Lung (tissue), 16 donors: Measurements from ENCODE around the gene ANKRD16. TPM values are rescaled to one million over a fixed set of nuclear protein-coding genes. Genes with fewer than 3 reads are reported as not detected.

ENCODE experiments used
- ATAC-seq: fragments of 200-7000 bp; cut with Tn5 transposase; one replicate; pipeline ENCODE4 v1.9.1; 2020; ENCODE audit warnings: moderate number of reproducible peaks; ENCODE audit not compliant: insufficient read depth, low FRiP score
- DNase-seq, 3 donors: peaks; one replicate each; pipeline ENCODE4 v3.0.0-alpha.2; 2013 to 2017
- H3K27ac ChIP-seq, 2 donors: one replicate each; pipeline ENCODE4 v1.5.1; 2013; ENCODE audit warnings: mild to moderate bottlenecking in 2 of 2, moderate library complexity in 2 of 2, control low read depth in 1 of 2, inconsistent platforms in 1 of 2, low read depth in 1 of 2, low read length in 1 of 2
- H3K27me3 ChIP-seq, 3 donors: one replicate each; pipeline ENCODE4 v1.5.1; 2013; ENCODE audit warnings: low read length in 2 of 3; ENCODE audit not compliant: control insufficient read depth in 3 of 3, insufficient read depth in 3 of 3
- H3K36me3 ChIP-seq, 4 donors: one replicate each; pipeline ENCODE4 v1.5.1; 2013; ENCODE audit warnings: low read length in 4 of 4, mild to moderate bottlenecking in 1 of 4, moderate library complexity in 1 of 4; ENCODE audit not compliant: control insufficient read depth in 4 of 4, insufficient read depth in 4 of 4
- H3K4me1 ChIP-seq, 5 donors: one replicate each; pipeline ENCODE4 v1.5.1; 2013; ENCODE audit warnings: low read length in 5 of 5, mild to moderate bottlenecking in 2 of 5, moderate library complexity in 1 of 5; ENCODE audit not compliant: control insufficient read depth in 5 of 5, insufficient read depth in 5 of 5
- H3K4me3 ChIP-seq: one replicate; pipeline ENCODE4 v1.5.1; 2013; ENCODE audit warnings: mild to moderate bottlenecking, control low read depth, moderate library complexity
- H3K9ac ChIP-seq, 2 donors: one replicate each; pipeline ENCODE4 v1.5.1; 2013; ENCODE audit warnings: low read length in 2 of 2, control low read depth in 1 of 2; ENCODE audit not compliant: insufficient read depth in 1 of 2
- H3K9me3 ChIP-seq, 4 donors: one replicate each; pipeline ENCODE4 v1.5.1; 2013; ENCODE audit warnings: low read length in 3 of 4, mild to moderate bottlenecking in 1 of 4, moderate library complexity in 1 of 4; ENCODE audit not compliant: control insufficient read depth in 4 of 4, insufficient read depth in 3 of 4
- WGBS, 2 donors: extraction: QIAGEN DNeasy Blood & Tissue Kit; methylation state at CpG; one replicate each; pipeline ENCODE4 v1.1.7; 2013; 5-methylcytosine and 5-hydroxymethylcytosine counted together
- long read RNA-seq, 5 donors: transcript quantifications; one replicate each; lab custom pipeline, GENCODE V29; 2026
- polyA plus RNA-seq, 2 donors: library from polyadenylated mRNA; stranded (reverse); fragments of 200-250 nt; gene quantifications; one replicate each; pipeline ENCODE4 v1.2.1, GENCODE V29; 2013
- total RNA-seq, 2 donors: library from RNA; depleted of rRNA in 1 of 2; stranded (reverse); fragments of >200 nt in 1 of 2; gene quantifications; one replicate each; pipeline ENCODE4 v1.2.1, GENCODE V29; 2014 to 2021
- TF ChIP-seq, protein P1 (sequence below): IDR thresholded peaks from 2 replicates; pipeline ENCODE4 v1.5.1; 2012; ENCODE audit warnings: mild to moderate bottlenecking; ENCODE audit errors: control extremely low read depth, extremely low read depth
- donor health status: control.
- donor health status: control.
- donor health status: Bipolar disorder and iron deficiency.
- donor health status: healthy.
- donor health status: DM: yes; HTN: yes; CAD: no.

Gene ANKRD16
- total RNA-seq = 10 to 100 TPM in 1 of 2 donors, 1 to 10 TPM in 1; 7.7 to 14.0 TPM
- polyA plus RNA-seq = 1 to 10 TPM; 4.5 to 5.0 TPM
- long read RNA-seq, donor 1, partial matches to known transcripts = 0 of 5 reads
- long read RNA-seq, donor 1, other reads (novel, unspliced or antisense) = 0 of 5 reads
- long read RNA-seq, donor 2 = 0 reads
- long read RNA-seq, donor 3 = 0 reads
- long read RNA-seq, donor 4, partial matches to known transcripts = 0 of 1 reads
- long read RNA-seq, donor 4, other reads (novel, unspliced or antisense) = 0 of 1 reads
- long read RNA-seq, donor 5, partial matches to known transcripts = 0 of 5 reads
- long read RNA-seq, donor 5, other reads (novel, unspliced or antisense) = 0 of 5 reads

DNA sequence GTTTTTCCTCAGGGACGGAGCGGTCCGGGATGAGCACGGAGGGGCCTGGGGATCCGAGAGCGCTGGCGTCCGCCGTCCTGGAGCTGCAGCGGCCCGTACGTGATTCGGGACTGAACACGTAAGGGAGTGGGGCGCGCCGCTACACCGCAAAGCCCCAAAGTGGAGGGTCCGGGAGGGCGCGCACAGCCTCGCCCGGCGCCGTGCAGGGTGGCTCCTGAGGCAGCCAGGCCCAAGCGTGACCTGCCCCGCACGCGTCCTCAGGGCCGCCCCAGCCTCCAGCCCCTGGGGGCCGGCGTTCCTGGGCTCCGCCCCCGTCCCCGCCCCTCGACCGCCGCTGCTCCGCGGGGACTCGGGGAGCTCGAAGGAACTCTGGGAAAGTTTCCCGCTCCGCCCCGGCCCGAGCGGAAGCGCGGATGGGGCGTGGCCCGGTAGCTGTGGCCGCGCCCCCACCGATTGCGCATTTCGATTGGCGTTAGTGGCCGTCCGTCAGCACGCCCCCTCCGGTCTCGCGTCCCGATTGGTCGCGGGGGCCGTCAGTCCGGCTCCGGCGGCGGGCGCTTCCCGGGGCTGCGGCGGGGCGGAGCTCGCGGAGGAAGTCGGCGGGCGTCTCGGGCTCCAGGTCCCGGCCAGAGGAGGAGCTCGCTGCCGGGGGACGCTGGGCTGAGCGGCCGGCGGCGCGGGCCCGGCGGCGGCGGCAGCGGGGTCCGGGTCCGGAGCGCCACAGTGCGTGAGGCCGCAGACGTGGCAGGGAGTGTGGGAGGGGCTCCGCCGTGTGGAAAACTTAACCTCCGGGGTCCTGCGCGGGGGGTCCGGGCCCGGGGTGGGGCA, at the start of gene ANKRD16, which contains the start of gene FBH1:
Gene ANKRD16 (minus strand): TSS at position 270 of the 828 bp plus-strand sequence. CDS start 539 bp downstream, outside the sequence.
Gene FBH1 (plus strand): TSS at position 620 of the 828 bp plus-strand sequence. CDS start 103 bp downstream, at position 723.
- WGBS, 2 donors = 0 to 1% methylated on average over 78 to 109 of the region's 109 CpGs

DNA sequence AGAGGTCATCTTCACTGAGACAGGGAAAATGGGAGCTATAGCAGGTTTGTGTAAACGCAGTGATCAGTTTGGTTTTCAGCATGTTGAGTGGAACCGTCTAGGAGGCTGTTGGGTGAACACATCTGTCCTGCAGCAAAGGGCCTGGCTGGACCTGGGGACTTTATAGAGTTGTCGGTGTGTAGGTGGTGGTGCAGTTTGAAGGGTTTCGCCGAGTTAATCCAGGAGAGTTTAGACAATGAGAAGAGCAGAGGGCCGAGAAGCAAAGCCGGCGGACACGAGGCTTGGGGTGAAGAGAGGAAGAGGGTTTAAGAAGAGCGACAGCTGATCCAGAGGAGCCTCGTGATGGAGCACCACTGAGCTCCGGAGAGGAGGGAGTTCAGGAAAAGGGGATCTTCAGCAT, 48.6 kb upstream of the ANKRD16 start:
- DNase-seq = no peak
- WGBS, 2 donors = 92 to 95% methylated on average over 12 of the region's 12 CpGs

More for the DNA sequence above, at the start of gene ANKRD16, which contains the start of gene FBH1:
- H3K4me1 ChIP-seq = peaks cover 14 to 23% (median 19%) of the 10 kb centered on the region in 5 donors
- DNase-seq = peak; percentile 99 to 100 (median 99)
- TF ChIP-seq, protein P1, sequence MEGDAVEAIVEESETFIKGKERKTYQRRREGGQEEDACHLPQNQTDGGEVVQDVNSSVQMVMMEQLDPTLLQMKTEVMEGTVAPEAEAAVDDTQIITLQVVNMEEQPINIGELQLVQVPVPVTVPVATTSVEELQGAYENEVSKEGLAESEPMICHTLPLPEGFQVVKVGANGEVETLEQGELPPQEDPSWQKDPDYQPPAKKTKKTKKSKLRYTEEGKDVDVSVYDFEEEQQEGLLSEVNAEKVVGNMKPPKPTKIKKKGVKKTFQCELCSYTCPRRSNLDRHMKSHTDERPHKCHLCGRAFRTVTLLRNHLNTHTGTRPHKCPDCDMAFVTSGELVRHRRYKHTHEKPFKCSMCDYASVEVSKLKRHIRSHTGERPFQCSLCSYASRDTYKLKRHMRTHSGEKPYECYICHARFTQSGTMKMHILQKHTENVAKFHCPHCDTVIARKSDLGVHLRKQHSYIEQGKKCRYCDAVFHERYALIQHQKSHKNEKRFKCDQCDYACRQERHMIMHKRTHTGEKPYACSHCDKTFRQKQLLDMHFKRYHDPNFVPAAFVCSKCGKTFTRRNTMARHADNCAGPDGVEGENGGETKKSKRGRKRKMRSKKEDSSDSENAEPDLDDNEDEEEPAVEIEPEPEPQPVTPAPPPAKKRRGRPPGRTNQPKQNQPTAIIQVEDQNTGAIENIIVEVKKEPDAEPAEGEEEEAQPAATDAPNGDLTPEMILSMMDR = no peak
- H3K36me3 ChIP-seq = peaks cover 2 to 29% (median 4%) of the 10 kb centered on the region in 4 donors
- H3K4me3 ChIP-seq = peak within 1 kb of the TSS; percentile 92
- ATAC-seq = peak; percentile 97
- H3K9me3 ChIP-seq = no peaks in the 10 kb centered on the region
- H3K9ac ChIP-seq = peak within 1 kb of the TSS; percentile 68 to 85
- H3K27me3 ChIP-seq = no peaks in the 10 kb centered on the region
- H3K27ac ChIP-seq = peak within 1 kb of the TSS; percentile 90 to 92

DNA sequence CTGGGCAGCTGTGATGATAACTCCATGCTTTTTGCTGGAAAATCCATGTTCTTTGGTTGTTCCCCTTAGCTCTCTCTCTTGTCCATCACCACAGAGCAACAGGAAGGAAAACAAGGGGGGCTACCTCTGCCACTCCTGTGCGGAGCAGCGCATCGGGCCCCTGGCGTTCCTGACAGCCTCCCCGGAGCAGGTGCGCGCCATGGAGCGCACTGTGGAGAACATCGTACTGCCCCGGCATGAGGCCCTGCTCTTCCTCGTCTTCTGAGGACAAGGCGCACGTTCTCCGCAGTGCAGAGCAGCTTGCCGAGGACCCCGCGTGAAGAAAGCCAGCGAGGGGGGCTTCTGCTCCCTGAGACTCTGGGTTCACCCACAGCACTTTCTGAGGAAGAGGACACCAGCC, 47.3 kb upstream of the ANKRD16 start:
- no peaks in the 10 kb centered on the region for H3K9me3 ChIP-seq
- TF ChIP-seq, protein P1 = no peak
- 92 to 93% methylated on average over 18 of the region's 18 CpGs for WGBS, 2 donors
- DNase-seq (no peak), ATAC-seq (no peak)
- H3K4me3 ChIP-seq = no peak overlapping the region
- H3K36me3 ChIP-seq = peaks cover 9 to 30% (median 23%) of the 10 kb centered on the region in 4 donors
- H3K4me1 ChIP-seq = peaks cover 0 to 3% (median 0%) of the 10 kb centered on the region in 5 donors
- H3K27ac ChIP-seq = no peak overlapping the region
- no peak overlapping the region for H3K9ac ChIP-seq
- H3K27me3 ChIP-seq = no peaks in the 10 kb centered on the region

More for the DNA sequence above, 48.6 kb upstream of the ANKRD16 start:
- TF ChIP-seq, protein P1 = no peak
- no peak for ATAC-seq
- no peaks in the 10 kb centered on the region for H3K27me3 ChIP-seq
- H3K4me3 ChIP-seq = no peak overlapping the region
- no peaks in the 10 kb centered on the region for H3K9me3 ChIP-seq
- peaks cover 9 to 30% (median 23%) of the 10 kb centered on the region in 4 donors for H3K36me3 ChIP-seq
- H3K4me1 ChIP-seq = peaks cover under 1 to 7% (median under 1%) of the 10 kb centered on the region in 5 donors
- no peak overlapping the region for H3K9ac ChIP-seq
- no peak overlapping the region for H3K27ac ChIP-seq
